Natural killer cell treated with Interleukin-12 subunit alpha and Interleukin-12 subunit beta and Interleukin-15 and Interleukin-18, amount 100 ng/mL, for 72 hours (primary cell): ENCODE data around the gene TRMT10B. TPM values are rescaled to one million over a fixed set of nuclear protein-coding genes. Genes with fewer than 3 reads are reported as not detected.

Experiments used
- total RNA-seq, 2 donors: library from RNA; stranded (reverse); gene quantifications; one replicate each; pipeline ENCODE4 v1.2.3, GENCODE V29; 2022

TRMT10B gene
- total RNA-seq, 2 donors from 2014 or later, result 12.1 to 19.0 TPM

Other genes with a start within 250 kb of the TRMT10B start
- 1 to 10 TPM; 4.3 to 8.7 TPM for gene FBXO10, start 177.4 kb upstream of the TRMT10B start, total RNA-seq
- gene TOMM5, start 161.2 kb upstream of the TRMT10B start, total RNA-seq, result 100 to 1,000 TPM in 1 of 2 donors, 10 to 100 TPM in 1; 93.0 to 136 TPM
- gene FRMPD1, start 102.9 kb upstream of the TRMT10B start, total RNA-seq, result not detected
- 100 to 1,000 TPM in 1 of 2 donors, 10 to 100 TPM in 1; 72.7 to 112 TPM for gene EXOSC3, start 31.3 kb downstream of the TRMT10B start, total RNA-seq
- gene DCAF10, start 47.0 kb downstream of the TRMT10B start, total RNA-seq, result 10 to 100 TPM; 16.9 to 19.1 TPM
- gene SLC25A51, start 150.3 kb downstream of the TRMT10B start, total RNA-seq, result 10 to 100 TPM; 28.7 to 34.7 TPM